ENCODE results near the gene DTX2.
"Not testable (repeated sequence)": the region's sequence is repeated elsewhere in the genome, so short reads cannot be mapped to it uniquely, and the experiment has no call there.

DNA sequence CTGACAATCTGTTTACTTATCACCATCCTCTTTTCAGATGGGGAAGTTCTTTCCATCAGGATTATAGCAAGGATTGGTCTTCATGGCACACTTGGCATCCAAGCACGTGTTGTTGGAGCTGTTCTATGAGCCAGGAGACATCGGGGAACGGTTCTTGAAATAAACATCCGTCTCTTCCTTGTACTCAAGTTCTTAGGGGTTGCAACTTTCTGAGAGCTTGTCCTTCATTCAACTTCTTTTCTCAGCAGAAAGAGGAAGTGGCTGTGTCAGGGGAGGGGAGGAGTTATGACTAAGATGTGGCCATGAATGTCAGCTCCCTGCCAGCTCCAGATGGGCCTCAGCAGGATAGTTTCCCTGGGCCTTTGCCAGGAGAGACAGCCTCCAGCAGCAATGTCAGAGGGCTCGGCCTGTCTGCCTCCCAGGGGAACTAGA, 15.9 kb upstream of the DTX2 start:
- TF ChIP-seq, protein P1, sequence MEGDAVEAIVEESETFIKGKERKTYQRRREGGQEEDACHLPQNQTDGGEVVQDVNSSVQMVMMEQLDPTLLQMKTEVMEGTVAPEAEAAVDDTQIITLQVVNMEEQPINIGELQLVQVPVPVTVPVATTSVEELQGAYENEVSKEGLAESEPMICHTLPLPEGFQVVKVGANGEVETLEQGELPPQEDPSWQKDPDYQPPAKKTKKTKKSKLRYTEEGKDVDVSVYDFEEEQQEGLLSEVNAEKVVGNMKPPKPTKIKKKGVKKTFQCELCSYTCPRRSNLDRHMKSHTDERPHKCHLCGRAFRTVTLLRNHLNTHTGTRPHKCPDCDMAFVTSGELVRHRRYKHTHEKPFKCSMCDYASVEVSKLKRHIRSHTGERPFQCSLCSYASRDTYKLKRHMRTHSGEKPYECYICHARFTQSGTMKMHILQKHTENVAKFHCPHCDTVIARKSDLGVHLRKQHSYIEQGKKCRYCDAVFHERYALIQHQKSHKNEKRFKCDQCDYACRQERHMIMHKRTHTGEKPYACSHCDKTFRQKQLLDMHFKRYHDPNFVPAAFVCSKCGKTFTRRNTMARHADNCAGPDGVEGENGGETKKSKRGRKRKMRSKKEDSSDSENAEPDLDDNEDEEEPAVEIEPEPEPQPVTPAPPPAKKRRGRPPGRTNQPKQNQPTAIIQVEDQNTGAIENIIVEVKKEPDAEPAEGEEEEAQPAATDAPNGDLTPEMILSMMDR (conservative IDR thresholded peaks at IDR 0.05) = not testable (repeated sequence)
- TF ChIP-seq EZH2 (IDR thresholded peaks at IDR 0.05; ENCODE audit: low read depth) = not testable (repeated sequence)

Data from PC-9 (cell line).